ENCODE measurements around the gene DVL1. TPM values are rescaled to one million over a fixed set of nuclear protein-coding genes. Genes with fewer than 3 reads are reported as not detected.

DVL1 gene
- total and polyA plus RNA-seq, 2 of the 13 experiments (the other 11 are each of a cell fraction or from before 2014, with no cell fraction given): 30.8 to 60.4 TPM

- TF ChIP-seq SYNCRIP (IDR thresholded peaks at IDR 0.05; ENCODE audit: insufficient read depth, low read depth, low read length) (no peak), POLR2A (IDR thresholded peaks at IDR 0.05; ENCODE audit: insufficient read depth in 1 of 2, low read depth in 2 of 2, low read length in 2 of 2) (no peak), FUBP1 (CRISPR knock-in tag; IDR thresholded peaks at IDR 0.05; ENCODE audit: borderline replicate concordance) (no peak), TERF1 (CRISPR knock-in tag; IDR thresholded peaks at IDR 0.05) (no peak), RFX1 (IDR thresholded peaks at IDR 0.05) (no peak), WIZ (CRISPR knock-in tag; IDR thresholded peaks at IDR 0.05) (no peak), ARNT (IDR thresholded peaks at IDR 0.05) (0 out of 2 replicates have a peak, but pooled peaks have one; percentile 51), RARA (CRISPR knock-in tag; IDR thresholded peaks at IDR 0.05) (no peak), ZNF18 (CRISPR knock-in tag; IDR thresholded peaks at IDR 0.05; ENCODE audit: insufficient replicate concordance) (no peak), ZNF124 (CRISPR knock-in tag; IDR thresholded peaks at IDR 0.05) (no peak), GLI4 (CRISPR knock-in tag; IDR thresholded peaks at IDR 0.05; ENCODE audit: borderline replicate concordance) (no peak), FOXA1 (IDR thresholded peaks at IDR 0.05) (peak; percentile 15; the same call in 1 of the 2 replicates), FOXA1 (CRISPR knock-in tag; IDR thresholded peaks at IDR 0.05) (no peak), HNRNPK (IDR thresholded peaks at IDR 0.05; ENCODE audit: low read depth, low read length, poor library complexity, severe bottlenecking) (no peak), DMAP1 (CRISPR knock-in tag; IDR thresholded peaks at IDR 0.05) (no peak), JUNB (CRISPR knock-in tag; IDR thresholded peaks at IDR 0.05; ENCODE audit: borderline replicate concordance) (peak; percentile 12; the same call in 1 of the 2 replicates), DRAP1 (CRISPR knock-in tag; IDR thresholded peaks at IDR 0.05) (0 out of 2 replicates have a peak, but pooled peaks have one; percentile 0), MZF1 (CRISPR knock-in tag; IDR thresholded peaks at IDR 0.05; ENCODE audit: borderline replicate concordance) (no peak), RAD51 (IDR thresholded peaks at IDR 0.05; ENCODE audit: borderline replicate concordance) (no peak), HOXD1 (CRISPR knock-in tag; IDR thresholded peaks at IDR 0.05) (no peak), FOXP4 (CRISPR knock-in tag; IDR thresholded peaks at IDR 0.05) (no peak)
These were observed 11.4 kb upstream of the DVL1 start (continued) for GRCh38 chr1:1360506-1361169.

Measured in HepG2 (cell line).